GM12874 (cell line): Measurements from ENCODE around the gene PYDC2.

Source experiments
- TF ChIP-seq, protein P1 (sequence below): IDR thresholded peaks from 2 replicates; pipeline ENCODE4 v1.5.1; 2011; ENCODE audit warnings: low read depth, mild to moderate bottlenecking, control low read depth, low read length, moderate library complexity; ENCODE audit not compliant: insufficient read depth

PYDC2 gene

DNA sequence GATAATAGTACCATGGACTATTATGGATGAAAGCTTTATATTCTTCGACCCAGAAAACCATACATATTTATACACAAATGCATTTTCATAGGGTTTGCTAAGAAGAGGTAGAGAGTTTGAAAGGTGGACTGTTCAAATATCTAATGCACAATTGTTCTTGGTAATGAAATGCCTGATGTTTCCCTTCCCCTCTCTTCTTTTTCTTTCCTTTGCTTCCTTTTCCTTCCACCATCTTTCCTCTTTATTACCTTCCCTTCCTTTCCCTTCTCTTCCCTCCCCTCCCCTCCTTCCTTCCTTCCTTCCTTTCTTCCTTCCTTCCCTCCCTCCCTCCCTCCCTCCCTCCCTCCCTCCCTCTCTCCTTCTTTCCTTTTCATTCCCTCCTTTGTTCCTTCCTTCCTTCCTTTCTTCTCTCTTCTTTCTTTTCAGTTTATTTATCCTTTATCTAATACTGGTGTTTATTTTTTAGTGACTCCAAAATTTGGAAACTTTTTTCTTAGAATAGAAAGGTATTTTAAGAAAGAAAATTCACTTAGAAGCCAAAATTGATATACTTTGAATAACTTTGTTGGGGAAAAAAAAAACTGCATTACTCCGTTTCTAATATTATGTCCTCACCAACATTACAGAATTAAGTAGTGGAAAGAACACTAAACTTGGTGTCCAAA is 22.7 kb upstream of the PYDC2 start:
- TF ChIP-seq, protein P1, sequence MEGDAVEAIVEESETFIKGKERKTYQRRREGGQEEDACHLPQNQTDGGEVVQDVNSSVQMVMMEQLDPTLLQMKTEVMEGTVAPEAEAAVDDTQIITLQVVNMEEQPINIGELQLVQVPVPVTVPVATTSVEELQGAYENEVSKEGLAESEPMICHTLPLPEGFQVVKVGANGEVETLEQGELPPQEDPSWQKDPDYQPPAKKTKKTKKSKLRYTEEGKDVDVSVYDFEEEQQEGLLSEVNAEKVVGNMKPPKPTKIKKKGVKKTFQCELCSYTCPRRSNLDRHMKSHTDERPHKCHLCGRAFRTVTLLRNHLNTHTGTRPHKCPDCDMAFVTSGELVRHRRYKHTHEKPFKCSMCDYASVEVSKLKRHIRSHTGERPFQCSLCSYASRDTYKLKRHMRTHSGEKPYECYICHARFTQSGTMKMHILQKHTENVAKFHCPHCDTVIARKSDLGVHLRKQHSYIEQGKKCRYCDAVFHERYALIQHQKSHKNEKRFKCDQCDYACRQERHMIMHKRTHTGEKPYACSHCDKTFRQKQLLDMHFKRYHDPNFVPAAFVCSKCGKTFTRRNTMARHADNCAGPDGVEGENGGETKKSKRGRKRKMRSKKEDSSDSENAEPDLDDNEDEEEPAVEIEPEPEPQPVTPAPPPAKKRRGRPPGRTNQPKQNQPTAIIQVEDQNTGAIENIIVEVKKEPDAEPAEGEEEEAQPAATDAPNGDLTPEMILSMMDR, result no peak

DNA sequence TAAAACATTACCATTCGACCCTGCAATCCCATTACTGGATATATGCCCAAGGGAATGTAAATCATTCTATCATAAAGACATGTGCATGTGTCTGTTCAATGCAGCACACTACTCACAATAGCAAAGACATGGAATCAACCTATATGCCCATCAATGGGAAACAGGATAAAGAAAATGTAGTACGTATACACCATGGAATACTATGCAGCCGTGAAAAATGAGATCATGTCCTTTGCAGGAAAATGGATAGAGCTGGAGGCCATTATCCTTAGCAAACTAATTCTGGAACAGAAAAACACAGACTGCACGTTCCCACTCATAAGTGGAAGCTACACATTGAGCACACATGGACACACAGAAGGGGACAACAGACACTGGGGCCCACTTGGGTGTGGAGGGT is 20.4 kb upstream of the PYDC2 start:
- TF ChIP-seq, protein P1, result no peak

DNA sequence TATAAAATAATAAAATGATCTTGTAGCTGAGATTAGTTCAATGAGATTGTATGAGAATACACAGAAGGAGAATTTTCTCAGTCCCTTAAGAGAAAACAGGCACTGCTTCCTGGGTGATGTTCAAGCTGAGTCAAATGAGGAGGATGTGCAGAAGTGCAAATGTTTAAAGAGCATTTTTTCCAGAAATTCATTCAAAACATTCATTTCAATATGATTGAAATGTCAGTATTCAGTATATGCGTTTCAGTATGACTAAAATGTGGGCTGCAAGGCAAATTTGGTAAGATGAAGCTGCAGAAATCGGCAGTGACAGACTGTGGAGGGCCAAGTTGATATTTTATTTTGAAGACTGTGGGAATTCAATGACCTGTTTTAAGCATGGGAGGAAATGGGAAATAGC is 19.3 kb upstream of the PYDC2 start:
- TF ChIP-seq, protein P1, result no peak

DNA sequence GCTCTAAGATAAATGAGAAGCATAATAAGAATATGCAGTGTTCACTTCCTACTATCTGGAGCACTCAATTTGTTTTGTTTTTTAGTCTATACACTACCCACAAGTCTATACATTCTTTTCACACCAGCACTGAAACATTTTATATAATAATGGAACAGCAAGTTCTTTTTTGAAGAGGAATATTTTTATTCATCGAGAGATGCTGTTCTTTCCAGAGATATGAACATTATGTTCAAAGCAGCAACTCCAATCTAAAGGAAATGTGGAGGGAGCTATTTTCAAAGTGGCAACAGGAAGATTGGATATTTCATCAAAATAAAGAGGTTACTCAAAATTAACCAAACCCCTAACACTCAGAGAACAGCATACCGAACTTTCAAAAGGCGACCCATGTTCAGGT is 16.4 kb upstream of the PYDC2 start:
- TF ChIP-seq, protein P1, result no peak

DNA sequence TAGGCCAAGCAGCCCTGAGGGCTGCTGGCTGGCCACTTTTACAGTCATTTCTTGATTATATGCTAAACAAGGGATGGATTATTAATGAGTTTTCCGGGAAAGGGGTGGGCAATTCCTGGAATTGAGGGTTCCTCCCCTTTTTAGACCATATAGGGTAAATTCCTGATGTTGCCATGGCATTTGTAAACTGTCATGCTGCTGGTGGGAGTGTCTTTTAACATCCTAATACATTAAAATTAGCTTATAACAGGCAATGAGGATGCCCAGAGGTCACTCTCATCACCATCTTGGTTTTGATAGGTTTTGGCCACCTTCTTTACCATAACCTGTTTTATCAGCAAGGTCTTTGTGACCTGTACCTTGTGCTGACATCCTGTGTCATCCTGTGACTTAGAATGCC is 11.7 kb upstream of the PYDC2 start:
- TF ChIP-seq, protein P1, result no peak

DNA sequence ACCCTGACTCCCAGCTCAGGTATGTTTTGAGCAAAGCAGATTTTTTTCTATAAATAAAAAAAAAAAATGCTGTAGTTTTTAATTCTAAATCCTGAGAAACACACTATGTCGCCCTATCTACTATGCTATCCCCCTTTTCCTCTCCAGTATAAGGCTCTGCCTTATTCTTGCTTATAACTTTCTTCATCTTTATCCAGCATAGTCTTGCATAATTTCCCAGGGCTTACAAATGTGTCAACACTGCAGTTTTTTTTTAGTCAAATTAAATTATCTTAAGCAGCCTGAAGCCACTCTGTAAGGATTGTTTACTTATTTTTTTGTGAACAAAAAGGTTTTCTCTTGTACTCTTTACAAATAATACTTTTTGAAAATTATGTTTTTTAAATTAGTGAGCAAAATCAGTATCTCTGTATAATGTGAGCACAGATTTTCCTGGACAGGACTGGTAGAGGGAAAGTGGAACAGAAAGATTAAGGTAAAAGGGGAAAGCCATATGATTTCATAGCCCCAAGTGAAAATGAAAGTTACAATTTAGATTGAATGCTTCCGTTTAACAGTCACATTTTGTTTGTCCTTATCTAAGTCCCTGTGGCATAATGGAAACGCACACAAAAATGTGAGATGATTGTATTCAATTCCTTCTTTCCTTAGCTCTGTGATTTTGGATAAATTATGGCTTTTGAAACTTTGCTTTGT is 5.6 kb upstream of the PYDC2 start:
- TF ChIP-seq, protein P1, result no peak

DNA sequence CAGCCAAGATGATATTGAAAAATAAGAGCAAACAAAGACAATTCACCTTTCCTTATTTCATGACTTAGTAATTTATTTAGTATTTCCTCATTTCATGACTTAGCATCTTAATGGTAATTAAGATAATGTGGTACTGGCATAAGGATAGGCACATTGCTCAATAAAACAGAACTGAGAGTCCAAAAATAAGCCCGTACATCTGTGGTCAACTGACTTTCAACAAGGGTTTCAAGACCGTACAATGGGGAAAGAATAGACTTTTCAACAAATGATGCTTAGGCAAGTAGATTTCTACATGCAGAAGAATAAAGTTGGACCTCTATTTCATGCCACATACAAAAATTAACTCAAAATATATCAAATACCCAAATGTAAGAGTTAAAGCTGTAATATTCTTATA is 603 bp upstream of the PYDC2 start:
- TF ChIP-seq, protein P1, result no peak
